GM21576 (cell line): ENCODE measurements around the gene THOC1.
A peak's percentile ranks its signal among the peaks of the same experiment; 100 is the strongest.
"Not testable (repeated sequence)": the region's sequence is repeated elsewhere in the genome, so short reads cannot be mapped to it uniquely, and the experiment has no call there.

Experiments used
- ATAC-seq: cut with Tn5 transposase; IDR thresholded peaks from one replicate; pipeline ENCODE4 v1.9.1; 2021; ENCODE audit warnings: mild to moderate bottlenecking, moderate library complexity; ENCODE audit not compliant: unreplicated experiment

Gene THOC1

DNA sequence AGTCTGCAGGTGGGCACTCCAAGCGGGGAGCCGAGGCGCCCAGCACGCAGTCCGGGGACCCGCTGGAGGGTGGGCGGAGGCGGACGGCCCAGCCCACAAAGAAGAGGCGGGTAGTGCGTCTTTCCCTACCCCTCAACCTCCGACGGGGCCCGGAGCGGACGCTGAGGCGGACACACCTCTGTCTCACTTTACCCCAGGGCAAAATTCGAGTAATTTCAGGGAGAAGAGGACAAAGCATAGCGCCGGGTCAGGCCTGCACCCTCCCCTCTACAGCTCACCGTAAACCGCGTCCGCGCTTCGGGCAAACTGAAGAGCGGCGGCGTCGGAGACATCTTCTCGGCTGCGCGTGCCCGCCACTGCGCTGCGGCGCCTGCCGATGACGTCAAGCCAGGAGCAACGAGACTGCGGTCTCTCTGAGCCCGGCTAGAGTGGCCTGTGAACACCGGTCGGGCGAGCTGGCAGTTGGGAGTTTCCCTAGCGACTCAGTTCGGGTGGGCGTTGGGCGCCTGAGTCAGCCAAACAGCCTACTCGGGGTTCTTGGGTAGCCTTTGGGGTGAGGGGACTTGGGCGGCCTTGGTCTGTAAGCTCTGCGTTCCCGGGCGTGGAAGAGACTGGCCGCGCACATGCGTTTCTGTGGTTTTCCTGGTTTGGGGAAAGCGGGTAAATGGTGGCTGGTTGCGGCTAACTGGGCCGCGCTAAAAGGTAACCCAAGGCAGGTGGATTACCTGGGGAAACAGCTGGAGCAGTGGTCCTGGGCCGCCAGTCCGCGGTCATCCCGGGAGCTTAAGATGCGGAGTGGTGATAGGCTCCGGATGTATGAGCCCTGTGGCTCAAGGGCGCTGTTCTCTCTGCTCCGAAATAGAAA is at the start of gene THOC1:
Gene THOC1 (minus strand): TSS at position 360 of the 865 bp plus-strand sequence. CDS start 28 bp downstream, at position 332.
- ATAC-seq = peak; percentile 89

DNA sequence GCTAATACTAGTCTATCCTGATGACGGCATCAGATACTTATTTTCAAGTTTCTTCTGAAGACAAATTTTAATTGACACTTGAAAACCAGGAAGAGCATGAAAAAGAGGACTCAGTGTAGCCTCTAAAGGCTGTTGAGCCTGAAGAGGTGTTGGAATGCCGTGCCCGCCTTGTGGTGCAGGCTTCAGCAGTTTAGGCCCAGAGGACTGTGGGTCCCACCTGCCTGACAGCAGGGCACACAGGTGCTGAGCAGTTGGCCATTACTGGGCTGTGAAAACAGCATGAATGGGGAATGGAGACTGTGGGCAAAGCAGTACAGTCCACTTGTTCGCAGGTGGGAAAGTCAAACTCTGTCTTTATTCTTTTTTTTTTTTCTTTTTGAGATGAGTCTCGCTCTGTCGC is 49.8 kb upstream of the THOC1 start:
- no peak for ATAC-seq

DNA sequence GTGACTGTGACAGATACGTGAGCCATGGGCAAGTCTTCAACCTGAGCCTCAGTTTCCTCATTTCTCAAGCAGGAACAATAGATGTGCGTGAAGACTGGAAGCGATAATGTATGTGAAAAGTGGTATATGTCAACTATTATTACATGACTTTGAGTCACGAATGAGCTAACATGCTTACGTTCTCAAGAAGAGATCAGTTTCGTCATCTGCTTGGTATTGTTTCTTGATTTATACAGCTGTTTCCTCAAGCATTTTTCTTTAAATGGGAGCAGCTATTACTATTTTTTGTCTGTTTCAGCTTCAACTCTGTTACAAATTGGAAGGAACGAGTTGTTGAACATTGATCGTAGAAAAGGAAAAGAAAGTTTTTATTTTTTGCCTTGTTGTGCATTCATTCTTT is 48.5 kb upstream of the THOC1 start:
- ATAC-seq = no peak

DNA sequence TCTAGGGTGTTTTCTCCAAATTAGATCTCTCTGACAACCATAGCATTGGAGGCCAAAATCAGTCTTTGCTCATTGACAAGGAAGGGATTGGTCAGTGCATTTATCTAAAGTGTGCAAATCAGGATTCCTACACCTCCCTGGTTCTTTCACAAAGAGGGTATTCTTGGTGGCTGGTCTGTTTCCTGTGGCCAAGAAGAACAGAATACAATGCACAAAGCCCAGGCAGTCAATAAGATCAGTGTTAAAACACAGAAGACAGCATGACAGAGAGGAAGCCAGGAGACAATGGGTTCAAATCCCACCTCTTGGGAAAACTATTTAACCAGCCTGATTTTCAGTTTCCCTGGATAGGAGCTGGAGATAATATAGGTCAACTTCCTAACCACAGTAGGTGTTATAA is 46.1 kb upstream of the THOC1 start:
- no peak for ATAC-seq

GRCh38 chr18:312415-312814 is 44.6 kb upstream of the THOC1 start:
- no peak for ATAC-seq

DNA sequence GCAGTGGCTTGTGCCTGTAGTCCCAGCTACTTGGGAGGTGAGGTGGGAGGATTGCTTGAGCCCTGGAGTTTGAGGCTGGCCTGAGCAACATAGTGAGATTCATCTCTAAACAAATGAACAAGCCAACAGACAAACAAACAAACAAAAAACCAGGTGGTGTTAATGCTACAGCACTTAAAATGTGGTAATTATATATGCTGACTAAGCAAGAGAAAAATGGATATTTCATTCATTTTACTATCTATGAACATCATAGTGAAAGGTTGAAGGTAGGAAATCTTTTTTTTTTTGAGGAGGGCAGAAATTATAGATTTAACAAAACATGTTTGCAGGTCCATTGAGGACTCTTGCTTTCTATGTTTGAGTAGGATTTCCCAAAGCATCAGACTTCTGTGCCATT is 42.2 kb upstream of the THOC1 start:
- no peak for ATAC-seq

GRCh38 chr18:308086-308485 is 40.2 kb upstream of the THOC1 start:
- not testable (repeated sequence) for ATAC-seq

GRCh38 chr18:306608-307255 is 38.9 kb upstream of the THOC1 start:
- no peak for ATAC-seq

DNA sequence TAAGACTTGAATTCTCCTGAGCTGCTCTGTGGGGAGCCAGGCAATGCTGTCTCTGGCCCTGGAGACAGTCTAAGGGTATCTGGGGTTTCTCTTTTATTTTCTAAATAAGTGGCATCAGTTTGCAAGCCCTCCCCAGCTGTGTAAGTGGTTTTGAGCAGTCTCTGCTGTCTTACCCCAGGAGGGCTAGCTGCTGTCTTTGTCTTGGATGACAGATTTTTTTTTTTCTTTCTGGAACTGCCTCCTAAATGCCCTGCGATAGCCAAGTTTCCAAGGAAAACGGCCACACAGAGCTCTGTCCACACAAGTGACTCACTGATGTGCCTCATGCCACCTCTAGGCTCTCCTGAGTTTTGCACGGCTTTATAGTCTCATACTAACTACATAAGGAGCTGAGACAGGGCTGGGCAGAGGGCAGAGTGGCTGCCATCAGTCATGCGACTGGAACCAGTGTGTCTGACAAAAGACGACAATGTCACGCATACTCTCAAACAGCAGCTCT is 37.2 kb upstream of the THOC1 start:
- no peak for ATAC-seq

DNA sequence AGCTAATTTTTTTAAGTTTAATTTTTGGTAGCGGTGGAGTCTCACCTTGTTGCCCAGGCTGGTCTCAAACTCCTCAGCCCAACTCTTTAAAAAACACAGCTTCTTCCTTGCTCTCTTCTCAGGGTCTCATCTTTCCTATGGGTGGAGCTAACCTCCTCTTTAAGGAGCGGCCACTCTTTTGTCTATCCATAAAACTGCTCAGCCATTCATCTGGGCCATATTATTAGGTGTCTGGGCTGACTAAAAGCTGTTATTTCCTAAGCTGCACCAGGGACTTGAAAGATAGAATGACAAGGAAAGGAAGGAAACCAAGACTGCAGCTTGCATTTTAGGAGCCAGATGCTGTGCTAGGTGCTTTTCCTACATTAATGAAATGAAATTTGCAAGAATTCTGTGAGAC is 35.8 kb upstream of the THOC1 start:
- ATAC-seq = no peak

DNA sequence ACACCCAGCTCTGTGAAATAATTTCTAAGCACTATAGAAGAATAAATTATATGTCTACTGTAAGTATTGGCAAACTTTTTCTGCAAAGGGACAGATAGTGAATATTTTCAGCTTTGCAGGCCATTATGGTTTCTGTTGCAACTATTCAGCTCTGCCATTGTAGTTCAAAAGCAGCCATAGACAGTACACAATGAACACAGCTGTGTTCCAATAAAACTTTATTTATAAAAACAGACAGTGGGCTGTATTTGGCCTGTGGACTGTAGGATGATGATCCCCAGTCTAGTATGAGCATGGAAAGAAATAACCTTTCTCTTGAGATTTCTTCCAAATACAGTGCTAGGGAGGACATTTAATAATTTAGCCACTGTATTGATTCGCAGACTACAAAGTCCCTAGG is 35.2 kb upstream of the THOC1 start:
- ATAC-seq = no peak

DNA sequence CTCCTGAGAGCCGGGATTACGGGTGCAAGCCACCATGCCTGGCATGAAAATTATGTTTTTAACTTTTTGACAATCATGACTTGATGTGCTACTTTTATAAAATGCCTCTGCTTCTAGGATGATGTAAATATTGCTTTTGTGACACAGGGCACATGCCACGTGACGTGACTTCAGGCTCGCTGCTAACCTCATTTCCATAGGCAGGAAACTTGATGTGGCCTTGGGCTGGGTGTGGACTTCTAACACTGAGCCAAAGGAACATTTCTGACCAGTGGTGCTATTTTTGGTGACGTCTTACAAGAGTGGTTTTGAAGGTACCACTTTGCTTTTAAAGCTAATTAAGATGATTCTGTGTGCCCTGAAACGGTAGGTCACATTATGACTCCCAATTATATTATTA is 34.2 kb upstream of the THOC1 start:
- no peak for ATAC-seq

- no peak for ATAC-seq
Measured at GRCh38 chr18:297936-298335, 30.1 kb upstream of the THOC1 start.

DNA sequence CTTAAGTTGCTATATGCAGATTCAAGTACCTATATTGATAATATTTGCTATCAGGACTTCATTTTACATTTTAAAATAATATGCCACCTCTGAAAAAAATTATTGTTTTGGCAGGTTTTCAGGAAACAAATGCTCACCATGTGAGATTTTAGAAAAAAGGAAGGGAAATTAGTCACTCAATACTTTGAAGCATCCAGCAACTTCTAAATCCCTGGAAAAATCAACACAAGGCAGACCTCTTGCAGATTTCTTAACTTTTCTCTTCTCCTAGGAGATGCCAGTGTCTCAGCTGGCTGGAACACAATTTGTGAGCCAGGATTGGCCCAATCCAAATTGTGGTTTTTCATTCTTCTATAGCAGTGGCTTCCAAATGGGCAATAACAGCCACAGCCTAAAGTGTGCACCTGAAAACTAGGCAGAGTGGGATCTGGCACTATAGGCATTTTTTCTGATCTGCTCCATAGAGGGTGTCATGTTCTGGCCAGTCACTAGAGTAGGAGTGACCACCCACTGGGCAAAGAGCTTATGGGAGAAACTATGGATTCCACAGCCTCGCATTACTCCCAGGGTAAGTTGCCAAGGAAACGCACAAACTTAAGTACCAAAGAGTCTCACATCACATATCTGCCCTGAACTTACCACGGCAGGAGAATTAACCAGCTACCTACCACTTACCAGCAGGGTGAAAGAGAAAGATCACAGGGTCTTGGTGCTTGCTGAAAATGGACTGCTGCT is 28.1 kb upstream of the THOC1 start:
- no peak for ATAC-seq

GRCh38 chr18:294566-294965 is 26.7 kb upstream of the THOC1 start:
- ATAC-seq = no peak

GRCh38 chr18:293536-293935 is 25.7 kb upstream of the THOC1 start:
- no peak for ATAC-seq

- no peak for ATAC-seq
Measured at GRCh38 chr18:292271-292670, 24.4 kb upstream of the THOC1 start.

- ATAC-seq = not testable (repeated sequence)
Measured at GRCh38 chr18:289970-290369, 22.1 kb upstream of the THOC1 start.

DNA sequence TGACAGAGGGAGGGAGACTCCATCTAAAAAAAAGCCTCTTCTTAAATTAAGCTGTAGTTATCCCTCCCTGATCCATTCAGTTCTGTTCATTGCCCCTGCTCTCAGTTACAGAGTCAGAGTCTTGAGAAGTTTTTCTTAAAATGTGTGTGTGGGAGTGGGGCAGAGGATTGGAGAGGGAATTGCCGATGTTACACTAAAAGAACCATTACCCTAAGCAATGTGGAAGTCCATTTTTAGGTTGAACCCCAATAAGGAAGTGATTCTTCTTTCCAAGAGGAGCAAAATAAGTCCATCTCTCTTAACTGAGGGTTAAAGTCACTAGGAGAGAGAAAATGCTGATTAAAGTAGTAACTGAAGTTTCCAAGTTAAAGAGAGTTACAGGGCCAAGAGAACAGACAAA is 21.2 kb upstream of the THOC1 start:
- no peak for ATAC-seq

DNA sequence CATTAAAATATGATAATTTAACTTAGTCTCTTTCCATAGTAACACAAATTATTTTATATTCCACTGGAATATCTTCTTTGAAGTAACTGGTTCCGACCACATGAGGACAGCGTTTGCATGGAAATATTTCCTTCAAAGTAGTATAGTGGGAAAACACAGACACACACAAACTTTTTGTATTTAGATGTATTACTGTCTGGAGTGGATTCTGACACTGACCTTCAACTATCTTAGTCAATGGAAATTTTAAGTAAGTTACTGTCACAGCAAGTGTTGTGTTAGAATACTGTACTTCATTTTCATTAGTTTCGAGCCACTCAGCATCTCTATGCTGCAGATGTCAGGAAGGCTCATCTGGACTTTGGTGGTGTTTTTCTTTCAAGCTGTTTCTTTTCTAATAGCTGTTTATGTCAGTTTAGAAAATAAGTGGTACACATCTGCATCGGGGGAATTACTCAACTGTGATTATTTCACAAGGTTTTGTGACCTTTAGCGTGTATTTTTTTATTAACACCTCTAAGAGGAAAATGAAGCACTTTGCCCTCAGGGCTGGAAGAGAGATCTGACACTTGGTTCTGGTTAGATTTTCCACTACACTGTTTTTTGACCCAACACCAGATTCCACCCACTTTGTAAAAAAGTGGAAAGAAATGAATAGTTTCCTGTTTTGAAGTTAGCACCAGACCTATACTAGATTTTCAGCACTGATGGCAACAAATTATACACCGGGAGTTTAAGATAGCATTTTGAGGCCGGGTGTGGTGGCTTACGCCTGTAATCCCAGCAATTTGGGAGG is 18.9 kb upstream of the THOC1 start:
- no peak for ATAC-seq

GRCh38 chr18:285817-286216 is 18.0 kb upstream of the THOC1 start:
- no peak for ATAC-seq
